ENCODE measurements around the gene EMSY. TPM values are rescaled to one million over a fixed set of nuclear protein-coding genes. Genes with fewer than 3 reads are reported as not detected.

The EMSY gene
- total RNA-seq, 1 experiment from 2014 or later = 52.4 TPM

DNA sequence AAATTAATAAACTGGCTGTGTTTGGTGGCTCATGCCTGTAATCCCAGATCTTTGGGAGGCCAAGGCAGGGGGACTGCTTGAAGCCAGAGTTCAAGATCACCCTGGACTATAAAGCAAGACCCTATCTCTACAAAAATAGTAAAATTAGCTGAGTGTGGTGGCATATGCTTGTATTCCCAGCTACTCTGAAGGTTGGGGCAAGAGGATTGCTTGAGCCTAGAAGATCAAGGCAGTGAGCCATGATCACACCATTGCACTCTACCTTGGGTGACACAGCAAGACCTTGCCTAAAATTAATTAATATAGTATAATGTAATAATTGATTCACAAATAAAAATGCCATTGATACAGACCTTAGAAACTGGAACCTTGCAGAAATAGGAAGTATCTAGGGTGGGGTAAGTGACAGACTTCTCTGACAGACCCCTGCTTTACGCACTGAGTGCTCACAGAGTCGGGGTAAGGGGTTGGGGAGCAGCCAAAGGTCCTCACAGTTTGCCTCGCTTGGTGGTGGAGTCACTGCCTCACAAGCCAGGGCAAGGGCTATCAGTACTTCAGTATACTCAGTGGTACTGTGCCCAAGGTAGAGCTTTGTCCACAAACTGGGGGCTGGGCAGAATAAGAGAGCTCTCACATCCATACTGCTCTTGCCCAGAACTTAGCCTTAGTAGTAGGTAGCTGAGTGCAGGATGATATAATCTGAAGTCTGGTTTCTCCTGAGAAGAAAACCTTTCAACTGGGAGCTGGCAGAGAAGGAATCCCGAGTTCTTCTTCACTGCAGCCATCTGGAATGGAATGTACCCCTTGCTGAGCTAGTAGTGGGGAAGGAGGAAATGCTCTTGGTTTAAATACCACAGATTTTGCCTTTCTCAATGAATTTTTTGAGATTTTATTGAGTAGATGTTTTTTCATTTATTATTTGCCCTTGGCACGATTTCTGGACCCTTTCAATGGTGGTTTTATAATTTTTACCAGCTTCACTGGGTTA lies 65.5 kb downstream of the EMSY start:
- Histone ChIP-seq H3K9me3 (ENCODE audit: low read depth, low read length, poor library complexity, severe bottlenecking) (no peaks in the 10 kb centered on the region), H3K36me3 (ENCODE audit: insufficient read depth, low read length, poor library complexity, severe bottlenecking) (no peaks in the 10 kb centered on the region), H3K27me3 (replicated peaks; ENCODE audit: insufficient read depth, low read depth, low read length, poor library complexity) (no peaks in the 10 kb centered on the region), H3K4me1 (ENCODE audit: insufficient read depth, low read length, poor library complexity, severe bottlenecking) (peaks cover 26% of the 10 kb centered on the region), H3K27ac (ENCODE audit: low read depth, low read length, poor library complexity, severe bottlenecking) (peak overlapping the region; percentile 12), H3K4me3 (ENCODE audit: low read depth, low read length, poor library complexity, severe bottlenecking) (no peak overlapping the region)
- no TSS peak for BruUV-seq (replicated peaks)
- ChIA-PET POLR2A (ENCODE audit: low non-redundant PET) (no interaction called here), CTCF (interaction anchor here (0.7 to 1.3 kb wide), 2 partner anchors 135 to 302 kb away, joined by 4 to 6 read pairs; no protein-coding TSS in a partner anchor)
- DNase-seq (ENCODE audit: low spot score) = peak; percentile 82
- intact Hi-C loops (cut with micrococcal nuclease; ENCODE audit: unreplicated experiment) = loop anchor here (5.0 kb wide), 2 partner anchors 193 to 303 kb away; partner anchors contain the start of gene WNT11
- TF ChIP-seq, protein P1, sequence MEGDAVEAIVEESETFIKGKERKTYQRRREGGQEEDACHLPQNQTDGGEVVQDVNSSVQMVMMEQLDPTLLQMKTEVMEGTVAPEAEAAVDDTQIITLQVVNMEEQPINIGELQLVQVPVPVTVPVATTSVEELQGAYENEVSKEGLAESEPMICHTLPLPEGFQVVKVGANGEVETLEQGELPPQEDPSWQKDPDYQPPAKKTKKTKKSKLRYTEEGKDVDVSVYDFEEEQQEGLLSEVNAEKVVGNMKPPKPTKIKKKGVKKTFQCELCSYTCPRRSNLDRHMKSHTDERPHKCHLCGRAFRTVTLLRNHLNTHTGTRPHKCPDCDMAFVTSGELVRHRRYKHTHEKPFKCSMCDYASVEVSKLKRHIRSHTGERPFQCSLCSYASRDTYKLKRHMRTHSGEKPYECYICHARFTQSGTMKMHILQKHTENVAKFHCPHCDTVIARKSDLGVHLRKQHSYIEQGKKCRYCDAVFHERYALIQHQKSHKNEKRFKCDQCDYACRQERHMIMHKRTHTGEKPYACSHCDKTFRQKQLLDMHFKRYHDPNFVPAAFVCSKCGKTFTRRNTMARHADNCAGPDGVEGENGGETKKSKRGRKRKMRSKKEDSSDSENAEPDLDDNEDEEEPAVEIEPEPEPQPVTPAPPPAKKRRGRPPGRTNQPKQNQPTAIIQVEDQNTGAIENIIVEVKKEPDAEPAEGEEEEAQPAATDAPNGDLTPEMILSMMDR (conservative IDR thresholded peaks at IDR 0.05; ENCODE audit: low read depth, low read length) = no peak
- TF ChIP-seq EZH2 (IDR thresholded peaks at IDR 0.05; ENCODE audit: borderline replicate concordance, low read depth, low read length, poor library complexity, severe bottlenecking) = no peak

DNA sequence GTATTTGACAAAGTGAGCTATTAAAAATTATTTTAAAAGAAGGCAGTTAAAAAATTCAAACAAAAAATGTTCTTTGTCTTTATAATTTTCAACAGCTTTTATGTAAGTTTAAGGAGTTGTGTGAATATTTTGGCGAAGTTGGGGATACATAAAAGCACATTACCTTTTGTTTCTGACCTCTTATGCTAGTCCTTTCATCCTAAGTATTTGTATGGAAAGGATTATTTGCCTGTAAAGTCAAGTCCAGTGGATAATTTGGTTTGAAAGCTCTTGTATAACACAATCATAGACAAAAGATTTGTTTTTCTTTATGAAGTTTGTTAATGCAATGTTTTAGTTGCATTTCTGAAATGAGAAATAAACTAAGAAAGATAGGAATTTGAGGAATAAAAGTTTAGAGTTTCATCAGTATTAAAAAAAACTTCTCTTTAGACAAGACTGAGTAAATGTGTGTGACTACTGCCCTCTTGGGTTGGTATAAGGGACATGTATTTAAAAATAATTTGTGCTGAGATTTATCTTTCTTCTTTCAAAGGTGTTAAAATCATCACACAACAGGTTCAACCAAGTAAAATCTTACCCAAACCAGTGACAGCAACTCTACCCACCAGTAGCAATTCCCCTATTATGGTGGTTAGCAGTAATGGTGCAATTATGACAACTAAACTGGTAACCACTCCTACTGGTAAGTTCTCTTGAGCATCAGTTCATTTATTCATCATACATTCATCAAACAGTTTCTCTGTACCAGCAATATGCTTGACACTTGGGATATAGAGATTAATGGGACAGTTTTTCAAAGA lies 68.2 kb downstream of the EMSY start:
- TF ChIP-seq, protein P1 (conservative IDR thresholded peaks at IDR 0.05; ENCODE audit: low read depth, low read length) = peak; percentile 68
- TF ChIP-seq EZH2 (IDR thresholded peaks at IDR 0.05; ENCODE audit: borderline replicate concordance, low read depth, low read length, poor library complexity, severe bottlenecking) = no peak
- Histone ChIP-seq H3K4me3 (ENCODE audit: low read depth, low read length, poor library complexity, severe bottlenecking) (no peak overlapping the region), H3K4me1 (ENCODE audit: insufficient read depth, low read length, poor library complexity, severe bottlenecking) (peaks cover 26% of the 10 kb centered on the region), H3K27ac (ENCODE audit: low read depth, low read length, poor library complexity, severe bottlenecking) (no peak overlapping the region), H3K36me3 (ENCODE audit: insufficient read depth, low read length, poor library complexity, severe bottlenecking) (peaks cover 14% of the 10 kb centered on the region), H3K27me3 (replicated peaks; ENCODE audit: insufficient read depth, low read depth, low read length, poor library complexity) (no peaks in the 10 kb centered on the region), H3K9me3 (ENCODE audit: low read depth, low read length, poor library complexity, severe bottlenecking) (no peaks in the 10 kb centered on the region)
- BruUV-seq (replicated peaks) = no TSS peak
- CTCF ChIA-PET = interaction anchor here (0.6 to 1.3 kb wide), 4 partner anchors 137 to 306 kb away, joined by 3 to 4 read pairs (median 3); no protein-coding TSS in a partner anchor
- peak; percentile 52 for DNase-seq (ENCODE audit: low spot score)
- POLR2A ChIA-PET (ENCODE audit: low non-redundant PET) = no interaction called here
- intact Hi-C loops (cut with micrococcal nuclease; ENCODE audit: unreplicated experiment) = loop anchor here (5.0 kb wide), 2 partner anchors 196 to 306 kb away; partner anchors contain the start of gene WNT11

DNA sequence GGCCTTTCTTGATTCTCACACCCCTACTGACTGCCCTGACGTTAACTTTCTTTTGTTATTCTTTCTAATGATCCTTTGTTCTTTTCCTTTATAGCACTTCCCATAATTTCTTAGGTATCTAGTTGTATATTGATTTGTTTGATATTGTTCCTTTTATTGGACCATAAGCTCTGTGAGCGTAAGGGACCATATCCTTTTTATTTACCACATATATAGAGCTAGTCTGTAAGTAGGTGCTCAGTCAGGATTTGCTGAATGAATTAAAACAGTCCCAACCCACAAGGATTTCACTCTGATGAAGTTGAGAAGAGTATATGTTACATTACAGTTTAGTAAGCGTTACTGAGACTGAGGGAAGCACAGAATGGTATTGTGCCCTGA lies 68.8 kb downstream of the EMSY start:
- CTCF ChIA-PET = no interaction called here
- H3K36me3 ChIP-seq (ENCODE audit: insufficient read depth, low read length, poor library complexity, severe bottlenecking) = peaks cover 16% of the 10 kb centered on the region
- peaks cover 26% of the 10 kb centered on the region for H3K4me1 ChIP-seq (ENCODE audit: insufficient read depth, low read length, poor library complexity, severe bottlenecking)
- intact Hi-C loops (cut with micrococcal nuclease; ENCODE audit: unreplicated experiment) = loop anchor here (5.0 kb wide), 2 partner anchors 196 to 306 kb away; partner anchors contain the start of gene WNT11
- H3K4me3 ChIP-seq (ENCODE audit: low read depth, low read length, poor library complexity, severe bottlenecking) = no peak overlapping the region
- H3K9me3 ChIP-seq (ENCODE audit: low read depth, low read length, poor library complexity, severe bottlenecking) = no peaks in the 10 kb centered on the region
- POLR2A ChIA-PET (ENCODE audit: low non-redundant PET) = no interaction called here
- no peaks in the 10 kb centered on the region for H3K27me3 ChIP-seq (replicated peaks; ENCODE audit: insufficient read depth, low read depth, low read length, poor library complexity)
- no TSS peak for BruUV-seq (replicated peaks)
- no peak for DNase-seq (ENCODE audit: low spot score)
- TF ChIP-seq, protein P1 (conservative IDR thresholded peaks at IDR 0.05; ENCODE audit: low read depth, low read length) = no peak
- TF ChIP-seq EZH2 (IDR thresholded peaks at IDR 0.05; ENCODE audit: borderline replicate concordance, low read depth, low read length, poor library complexity, severe bottlenecking) = no peak
- no peak overlapping the region for H3K27ac ChIP-seq (ENCODE audit: low read depth, low read length, poor library complexity, severe bottlenecking)
